Adrenal gland (tissue), 12 donors: Measurements from ENCODE around the gene CAMK2D. TPM values are rescaled to one million over a fixed set of nuclear protein-coding genes. Genes with fewer than 3 reads are reported as not detected.

Experiments
- DNase-seq, 7 donors: peaks; one replicate each; pipeline ENCODE4 v3.0.0-alpha.2; 2019 to 2020
- H3K27ac ChIP-seq, 5 donors: fragments of 200-600 bp; sonication (generic) in 4 of 5; 1 replicate in 3 of 5; 2 replicates in 2 of 5; pipeline versions ENCODE4 v1.5.1 to v1.8.0; 2016 to 2020; ENCODE audit warnings: mild to moderate bottlenecking in 1 of 5
- H3K27me3 ChIP-seq: fragments of 200-600 bp; 2 replicates; pipeline ENCODE4 v1.8.0; 2021
- H3K36me3 ChIP-seq, 2 donors: fragments of 200-600 bp; replicated peaks in 1 of 2; 1 replicate in 1 of 2; 2 replicates in 1 of 2; pipeline versions ENCODE4 v1.5.1 to v1.8.0; 2018 to 2022
- H3K4me1 ChIP-seq, 2 donors: fragments of 200-600 bp; replicated peaks in 1 of 2; 1 replicate in 1 of 2; 2 replicates in 1 of 2; pipeline versions ENCODE4 v1.5.1 to v1.8.0; 2018 to 2021
- H3K4me3 ChIP-seq, 4 donors: fragments of 200-600 bp; sonication (generic) in 3 of 4; one replicate each; pipeline ENCODE4 v1.5.1; 2016 to 2018
- H3K9me3 ChIP-seq, 3 donors: fragments of 200-600 bp; sonication (generic) in 1 of 3; replicated peaks in 1 of 3; 1 replicate in 2 of 3; 2 replicates in 1 of 3; pipeline versions ENCODE4 v1.5.1 to v1.8.0; 2016 to 2021
- POLR2A ChIP-seq, 2 donors: fragments of 450-650 bp; IDR thresholded peaks; one replicate each; pipeline ENCODE4 v1.6.1; 2017; ENCODE audit warnings: antibody characterized with exemption in 2 of 2, mild to moderate bottlenecking in 2 of 2, moderate library complexity in 1 of 2
- WGBS, 4 donors: extraction: QIAGEN DNeasy Blood & Tissue Kit in 2 of 4; methylation state at CpG; one replicate each; pipeline versions ENCODE4 v1.1.5 to v1.1.7; 2013 to 2017; 5-methylcytosine and 5-hydroxymethylcytosine counted together
- intact Hi-C, 2 donors: fragments of 100-400 bp; cut with DNase I; formaldehyde crosslinking; loops; one replicate each; pipeline versions ENCODE4 v1.14.1 to v1.15.0; 2022 to 2023
- polyA plus RNA-seq, 3 donors: library from polyadenylated mRNA; stranded (reverse); fragments of 200-250 nt in 2 of 3; fragments of 350-450 nt in 1 of 3; fragmentation: Illumina TruSeq in 1 of 3; extraction: RNeasy Lipid Tissue Mini Kit (QIAGEN cat#74804) in 1 of 3; gene quantifications; one replicate each; pipeline ENCODE4 v1.2.3, GENCODE V29; 2013 to 2014
- total RNA-seq, 9 donors: library from RNA; depleted of rRNA in 4 of 9; stranded (reverse); fragments of >200 nt in 4 of 9; fragments of 120-200 nt in 1 of 9; fragmentation: NEBNext Ultra II Directional in 1 of 9; extraction: Animal tissue kit (Norgen Biotek cat#: 25700) in 1 of 9; gene quantifications; one replicate each; pipeline versions ENCODE4 v1.1.0 to v1.2.4, GENCODE V29; 2013 to 2023
- TF ChIP-seq, protein P1 (sequence below), 6 experiments: fragments of 450-650 bp in 4 of 6; fragments of 200-600 bp in 2 of 6; sonication (generic) in 1 of 6; IDR thresholded peaks; 1 replicate in 5 of 6; 2 replicates in 1 of 6; pipeline versions ENCODE4 v1.5.1 to v1.8.0; 2016 to 2021; ENCODE audit warnings: antibody characterized with exemption in 6 of 6, mild to moderate bottlenecking in 2 of 6, moderate library complexity in 1 of 6
- donor health status: healthy with polysubstance abuse.
- donor health status: Bipolar disorder and iron deficiency.
- donor health status: DM: yes; HTN: yes; CAD: no.
- donor health status: DM: no; HTN: no; CAD: no.
- donor health status: DM: no; HTN: no; CAD: no.
- donor health status: DM: yes; HTN: yes; CAD: no.

CAMK2D gene
- total and polyA plus RNA-seq, 12 donors: 7.6 to 83.9 (median 33.6) TPM

- WGBS, 4 donors: 26 to 34% (median 31%) methylated on average over 2 of the region's 2 CpGs
- intact Hi-C loops: no loop called here
- H3K4me1 ChIP-seq: peaks cover 0 to 18% of the 10 kb centered on the region in 2 donors
- H3K4me3 ChIP-seq: peak overlapping the region in 1 of 4 donors; percentile 13
- peaks cover 0 to 4% of the 10 kb centered on the region in 2 donors for H3K36me3 ChIP-seq
- H3K9me3 ChIP-seq: no peaks in the 10 kb centered on the region
- peak in 3 of 7 donors; percentile 53 to 56 (median 54) for DNase-seq
- peak overlapping the region; percentile 57 to 93 (median 82) for H3K27ac ChIP-seq
- no peaks in the 10 kb centered on the region for H3K27me3 ChIP-seq
- no peak for TF ChIP-seq POLR2A (IDR thresholded peaks at IDR 0.05)
- TF ChIP-seq, protein P1, sequence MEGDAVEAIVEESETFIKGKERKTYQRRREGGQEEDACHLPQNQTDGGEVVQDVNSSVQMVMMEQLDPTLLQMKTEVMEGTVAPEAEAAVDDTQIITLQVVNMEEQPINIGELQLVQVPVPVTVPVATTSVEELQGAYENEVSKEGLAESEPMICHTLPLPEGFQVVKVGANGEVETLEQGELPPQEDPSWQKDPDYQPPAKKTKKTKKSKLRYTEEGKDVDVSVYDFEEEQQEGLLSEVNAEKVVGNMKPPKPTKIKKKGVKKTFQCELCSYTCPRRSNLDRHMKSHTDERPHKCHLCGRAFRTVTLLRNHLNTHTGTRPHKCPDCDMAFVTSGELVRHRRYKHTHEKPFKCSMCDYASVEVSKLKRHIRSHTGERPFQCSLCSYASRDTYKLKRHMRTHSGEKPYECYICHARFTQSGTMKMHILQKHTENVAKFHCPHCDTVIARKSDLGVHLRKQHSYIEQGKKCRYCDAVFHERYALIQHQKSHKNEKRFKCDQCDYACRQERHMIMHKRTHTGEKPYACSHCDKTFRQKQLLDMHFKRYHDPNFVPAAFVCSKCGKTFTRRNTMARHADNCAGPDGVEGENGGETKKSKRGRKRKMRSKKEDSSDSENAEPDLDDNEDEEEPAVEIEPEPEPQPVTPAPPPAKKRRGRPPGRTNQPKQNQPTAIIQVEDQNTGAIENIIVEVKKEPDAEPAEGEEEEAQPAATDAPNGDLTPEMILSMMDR (IDR thresholded peaks at IDR 0.05): no peak
Observed at GRCh38 chr4:113467581-113467980, 294.0 kb downstream of the CAMK2D start.

DNA sequence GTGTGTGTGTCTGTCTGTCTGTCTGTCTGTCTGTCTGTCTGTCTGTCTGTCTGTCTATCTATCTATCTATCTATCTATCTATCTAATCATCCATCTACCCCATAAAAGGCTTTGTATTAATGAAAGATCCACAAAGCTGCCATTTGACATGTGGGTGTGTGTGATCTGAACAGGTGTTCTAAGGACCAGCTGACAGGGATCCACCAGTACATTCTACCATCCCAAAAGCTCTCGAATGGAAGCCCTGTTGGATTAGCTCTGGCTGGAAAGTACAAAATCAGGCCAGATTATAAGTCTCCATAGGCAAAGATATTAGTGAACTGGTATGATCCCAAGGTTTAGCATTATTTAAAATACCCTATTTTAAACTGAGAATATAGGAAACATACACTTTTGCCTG is 299.3 kb downstream of the CAMK2D start:
- Histone ChIP-seq H3K4me1 (peaks cover 0 to 5% of the 10 kb centered on the region in 2 donors), H3K27ac (no peak overlapping the region), H3K9me3 (no peaks in the 10 kb centered on the region), H3K4me3 (no peak overlapping the region), H3K36me3 (peaks cover 2 to 4% of the 10 kb centered on the region in 2 donors), H3K27me3 (no peaks in the 10 kb centered on the region)
- no peak for DNase-seq
- intact Hi-C loops: no loop called here
- WGBS, 4 donors: 93 to 100% (median 97%) methylated on average over 1 of the region's 1 CpG
- TF ChIP-seq POLR2A (IDR thresholded peaks at IDR 0.05): no peak
- TF ChIP-seq, protein P1 (IDR thresholded peaks at IDR 0.05): no peak

- Histone ChIP-seq H3K27me3 (no peaks in the 10 kb centered on the region), H3K9me3 (no peaks in the 10 kb centered on the region), H3K27ac (no peak overlapping the region), H3K4me3 (no peak overlapping the region), H3K4me1 (no peaks in the 10 kb centered on the region), H3K36me3 (peaks cover 6 to 9% of the 10 kb centered on the region in 2 donors)
- DNase-seq: no peak
- TF ChIP-seq POLR2A (IDR thresholded peaks at IDR 0.05): no peak
- TF ChIP-seq, protein P1 (IDR thresholded peaks at IDR 0.05): no peak
- intact Hi-C loops: no loop called here
Observed at GRCh38 chr4:113461281-113461680, 300.3 kb downstream of the CAMK2D start.

- Histone ChIP-seq H3K27me3 (no peaks in the 10 kb centered on the region), H3K4me1 (peaks cover 0 to 5% of the 10 kb centered on the region in 2 donors), H3K4me3 (no peak overlapping the region), H3K9me3 (no peaks in the 10 kb centered on the region), H3K36me3 (peaks cover 6 to 11% of the 10 kb centered on the region in 2 donors), H3K27ac (no peak overlapping the region)
- TF ChIP-seq POLR2A (IDR thresholded peaks at IDR 0.05): no peak
- TF ChIP-seq, protein P1 (IDR thresholded peaks at IDR 0.05): no peak
- DNase-seq: no peak
- intact Hi-C loops: no loop called here
Observed at GRCh38 chr4:113457886-113458285, 303.7 kb downstream of the CAMK2D start.
